Measurements from ENCODE around the gene KRTAP5-10. TPM values are rescaled to one million over a fixed set of nuclear protein-coding genes. Genes with fewer than 3 reads are reported as not detected.

KRTAP5-10 gene
- total RNA-seq, 1 donor from 2014 or later: 0.41 TPM

DNA sequence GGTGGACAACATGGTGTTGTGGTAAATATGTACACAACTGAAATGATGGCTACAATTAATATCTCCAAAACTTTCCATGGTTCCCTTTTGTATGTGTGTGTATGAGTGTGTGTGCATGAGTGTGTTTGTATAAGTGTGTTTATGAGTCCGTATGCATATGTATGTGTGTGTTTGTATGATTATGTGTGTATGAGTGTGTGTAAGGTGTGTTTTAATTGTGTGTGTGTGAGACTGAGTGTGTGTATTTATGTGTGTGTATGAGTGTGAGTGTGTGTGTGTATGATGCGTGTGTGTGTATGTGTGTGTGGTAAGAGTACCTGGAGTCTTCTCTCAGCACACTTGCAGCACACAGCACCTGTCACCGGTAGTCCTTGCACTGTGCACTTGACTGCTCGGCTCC is 9.3 kb upstream of the KRTAP5-10 start:
- H3K27ac Mint-ChIP-seq: no peak overlapping the region
- H3K36me3 Mint-ChIP-seq (ENCODE audit: insufficient read depth): no peaks in the 10 kb centered on the region
- DNase-seq (ENCODE audit: low spot score, unreplicated experiment): no peak
- H3K4me1 Mint-ChIP-seq (ENCODE audit: low read depth): no peaks in the 10 kb centered on the region
- TF ChIP-seq, protein P1, sequence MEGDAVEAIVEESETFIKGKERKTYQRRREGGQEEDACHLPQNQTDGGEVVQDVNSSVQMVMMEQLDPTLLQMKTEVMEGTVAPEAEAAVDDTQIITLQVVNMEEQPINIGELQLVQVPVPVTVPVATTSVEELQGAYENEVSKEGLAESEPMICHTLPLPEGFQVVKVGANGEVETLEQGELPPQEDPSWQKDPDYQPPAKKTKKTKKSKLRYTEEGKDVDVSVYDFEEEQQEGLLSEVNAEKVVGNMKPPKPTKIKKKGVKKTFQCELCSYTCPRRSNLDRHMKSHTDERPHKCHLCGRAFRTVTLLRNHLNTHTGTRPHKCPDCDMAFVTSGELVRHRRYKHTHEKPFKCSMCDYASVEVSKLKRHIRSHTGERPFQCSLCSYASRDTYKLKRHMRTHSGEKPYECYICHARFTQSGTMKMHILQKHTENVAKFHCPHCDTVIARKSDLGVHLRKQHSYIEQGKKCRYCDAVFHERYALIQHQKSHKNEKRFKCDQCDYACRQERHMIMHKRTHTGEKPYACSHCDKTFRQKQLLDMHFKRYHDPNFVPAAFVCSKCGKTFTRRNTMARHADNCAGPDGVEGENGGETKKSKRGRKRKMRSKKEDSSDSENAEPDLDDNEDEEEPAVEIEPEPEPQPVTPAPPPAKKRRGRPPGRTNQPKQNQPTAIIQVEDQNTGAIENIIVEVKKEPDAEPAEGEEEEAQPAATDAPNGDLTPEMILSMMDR (IDR thresholded peaks at IDR 0.05; ENCODE audit: unreplicated experiment): no peak
- H3K27me3 Mint-ChIP-seq: peaks cover 2% of the 10 kb centered on the region
- H3K9me3 Mint-ChIP-seq (ENCODE audit: low read depth): peaks cover 7% of the 10 kb centered on the region
- no peak overlapping the region for H3K4me3 Mint-ChIP-seq (ENCODE audit: low read depth)

DNA sequence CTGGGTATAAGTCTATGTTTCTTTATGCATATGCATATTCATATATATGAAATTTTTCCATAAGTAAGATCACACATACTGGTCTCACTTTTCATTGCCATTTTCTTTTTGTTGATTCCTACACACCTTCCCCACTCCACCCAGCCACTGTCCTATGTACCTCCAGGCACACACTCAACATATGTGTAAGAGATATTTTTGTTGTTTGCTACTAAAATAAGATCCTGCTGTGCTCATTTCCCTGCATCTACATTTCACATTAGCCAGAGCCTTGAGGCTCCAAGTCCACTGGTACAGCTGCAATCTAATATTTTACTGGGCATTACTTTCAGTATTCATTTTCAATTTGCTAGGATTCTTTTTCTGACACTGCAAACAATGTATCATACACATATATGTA is 8.1 kb upstream of the KRTAP5-10 start:
- no peaks in the 10 kb centered on the region for H3K4me1 Mint-ChIP-seq (ENCODE audit: low read depth)
- TF ChIP-seq, protein P1 (IDR thresholded peaks at IDR 0.05; ENCODE audit: unreplicated experiment): no peak
- no peak for DNase-seq (ENCODE audit: low spot score, unreplicated experiment)
- H3K4me3 Mint-ChIP-seq (ENCODE audit: low read depth): no peak overlapping the region
- no peak overlapping the region for H3K27ac Mint-ChIP-seq
- H3K36me3 Mint-ChIP-seq (ENCODE audit: insufficient read depth): no peaks in the 10 kb centered on the region
- peaks cover 7% of the 10 kb centered on the region for H3K9me3 Mint-ChIP-seq (ENCODE audit: low read depth)
- H3K27me3 Mint-ChIP-seq: peaks cover 4% of the 10 kb centered on the region

DNA sequence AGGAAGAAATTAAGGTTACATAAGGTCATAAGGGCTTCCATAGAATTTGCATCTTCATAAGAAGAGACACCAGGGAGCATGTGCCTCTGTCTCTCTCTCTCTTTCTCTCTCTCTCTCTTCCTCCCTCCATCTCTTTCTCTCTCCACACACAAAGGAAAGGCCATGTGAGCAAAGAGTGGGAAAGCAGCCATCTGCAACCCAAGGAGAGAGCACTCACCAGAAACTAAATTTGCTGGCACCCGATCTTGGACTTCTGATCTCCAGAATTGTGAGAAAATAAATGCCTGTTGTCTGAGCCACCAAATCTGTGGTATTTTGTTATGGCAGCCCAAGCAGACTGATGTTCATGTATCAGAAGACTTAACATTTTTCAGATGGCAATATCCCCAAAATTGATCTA is 6.4 kb upstream of the KRTAP5-10 start:
- H3K4me3 Mint-ChIP-seq (ENCODE audit: low read depth): no peak overlapping the region
- DNase-seq (ENCODE audit: low spot score, unreplicated experiment): no peak
- no peaks in the 10 kb centered on the region for H3K36me3 Mint-ChIP-seq (ENCODE audit: insufficient read depth)
- H3K9me3 Mint-ChIP-seq (ENCODE audit: low read depth): peaks cover 7% of the 10 kb centered on the region
- H3K4me1 Mint-ChIP-seq (ENCODE audit: low read depth): no peaks in the 10 kb centered on the region
- TF ChIP-seq, protein P1 (IDR thresholded peaks at IDR 0.05; ENCODE audit: unreplicated experiment): no peak
- no peak overlapping the region for H3K27ac Mint-ChIP-seq
- H3K27me3 Mint-ChIP-seq: peaks cover 14% of the 10 kb centered on the region

DNA sequence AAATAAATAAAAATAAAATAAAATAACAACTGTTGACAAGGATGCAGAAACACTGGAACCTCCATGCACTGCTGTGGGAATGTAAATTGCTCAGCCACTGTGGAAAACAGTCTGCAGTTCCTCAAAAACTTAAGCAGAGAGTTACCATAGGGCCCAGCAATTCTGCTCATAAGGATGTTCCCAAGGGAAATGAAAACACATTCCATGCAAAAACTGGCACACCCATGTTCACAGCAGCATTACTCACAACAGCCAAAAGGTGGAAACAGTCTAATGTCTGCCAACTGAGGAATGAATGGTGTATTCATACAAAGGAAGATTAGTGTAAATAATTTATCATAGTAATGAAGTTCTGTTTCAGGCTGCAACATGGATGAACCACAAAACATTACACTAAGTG is 3.2 kb upstream of the KRTAP5-10 start:
- Mint-ChIP-seq H3K4me1 (ENCODE audit: low read depth) (peaks cover 3% of the 10 kb centered on the region), H3K9me3 (ENCODE audit: low read depth) (peaks cover 7% of the 10 kb centered on the region), H3K36me3 (ENCODE audit: insufficient read depth) (no peaks in the 10 kb centered on the region), H3K27me3 (peaks cover 28% of the 10 kb centered on the region), H3K4me3 (ENCODE audit: low read depth) (no peak overlapping the region), H3K27ac (no peak overlapping the region)
- no peak for DNase-seq (ENCODE audit: low spot score, unreplicated experiment)
- TF ChIP-seq, protein P1 (IDR thresholded peaks at IDR 0.05; ENCODE audit: unreplicated experiment): no peak

DNA sequence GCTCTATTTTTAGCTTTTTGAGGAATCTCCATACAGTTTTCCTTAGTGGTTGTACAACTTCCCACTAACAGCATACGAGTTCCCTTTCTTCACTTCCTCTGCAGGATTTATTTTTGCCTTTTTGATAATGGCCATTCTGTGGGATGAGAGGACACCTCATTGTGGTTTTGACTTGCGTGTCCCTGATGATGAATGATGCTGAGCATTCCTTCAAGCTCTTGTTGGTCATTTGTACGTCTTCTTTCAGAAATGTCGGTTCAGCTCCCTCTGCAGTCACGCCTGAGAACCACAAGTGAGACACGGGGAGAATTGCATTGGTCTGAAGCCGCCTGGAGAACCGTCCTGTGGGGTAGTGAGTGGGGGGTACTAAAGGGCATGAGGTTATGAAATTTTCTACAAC is 2.0 kb upstream of the KRTAP5-10 start:
- peaks cover 37% of the 10 kb centered on the region for H3K27me3 Mint-ChIP-seq
- H3K36me3 Mint-ChIP-seq (ENCODE audit: insufficient read depth): no peaks in the 10 kb centered on the region
- no peak overlapping the region for H3K4me3 Mint-ChIP-seq (ENCODE audit: low read depth)
- no peak for DNase-seq (ENCODE audit: low spot score, unreplicated experiment)
- peaks cover 4% of the 10 kb centered on the region for H3K4me1 Mint-ChIP-seq (ENCODE audit: low read depth)
- H3K9me3 Mint-ChIP-seq (ENCODE audit: low read depth): peaks cover 3% of the 10 kb centered on the region
- no peak overlapping the region for H3K27ac Mint-ChIP-seq
- TF ChIP-seq, protein P1 (IDR thresholded peaks at IDR 0.05; ENCODE audit: unreplicated experiment): peak; percentile 57

All from progenitor cell of endocrine pancreas (in vitro differentiated cells).